GM21381 (cell line): Measurements from ENCODE around the gene GPR17.

Source experiments
- ATAC-seq: cut with Tn5 transposase; IDR thresholded peaks from one replicate; pipeline ENCODE4 v1.9.1; 2021; ENCODE audit warnings: mild to moderate bottlenecking, moderate library complexity; ENCODE audit not compliant: unreplicated experiment

GPR17 gene

GRCh38 chr2:127652786-127653357 is 6.9 kb downstream of the GPR17 start:
- ATAC-seq = no peak

- no peak for ATAC-seq
These were observed 7.6 kb downstream of the GPR17 start for GRCh38 chr2:127653421-127654083.

GRCh38 chr2:127654084-127654837 is 8.3 kb downstream of the GPR17 start:
- ATAC-seq = no peak

GRCh38 chr2:127654838-127655175 is 8.9 kb downstream of the GPR17 start:
- ATAC-seq = no peak

GRCh38 chr2:127655209-127656073 is 9.5 kb downstream of the GPR17 start:
- ATAC-seq = no peak

- ATAC-seq = no peak
These were observed 10.7 kb downstream of the GPR17 start for GRCh38 chr2:127656569-127657231.

- no peak for ATAC-seq
These were observed 11.3 kb downstream of the GPR17 start for GRCh38 chr2:127657232-127657595.

- ATAC-seq = no peak
These were observed 12.2 kb downstream of the GPR17 start for GRCh38 chr2:127658146-127658545.

- ATAC-seq = no peak
These were observed 12.9 kb downstream of the GPR17 start for GRCh38 chr2:127658641-127659407.

- ATAC-seq = no peak
These were observed 13.7 kb downstream of the GPR17 start for GRCh38 chr2:127659408-127660290.

- no peak for ATAC-seq
These were observed 14.3 kb downstream of the GPR17 start for GRCh38 chr2:127660291-127660578.

- ATAC-seq = no peak
These were observed 15.2 kb downstream of the GPR17 start for GRCh38 chr2:127661072-127661649.

- ATAC-seq = no peak
These were observed 16.1 kb downstream of the GPR17 start for GRCh38 chr2:127661949-127662510.

- no peak for ATAC-seq
These were observed 17.1 kb downstream of the GPR17 start for GRCh38 chr2:127662937-127663565.

- ATAC-seq = no peak
These were observed 17.7 kb downstream of the GPR17 start for GRCh38 chr2:127663566-127664064.

GRCh38 chr2:127664065-127664894 is 18.3 kb downstream of the GPR17 start:
- ATAC-seq = no peak

GRCh38 chr2:127664895-127665225 is 18.9 kb downstream of the GPR17 start:
- no peak for ATAC-seq
